GM21737 (cell line): Measurements from ENCODE around the gene MEF2B.

Experiments
- ATAC-seq: cut with Tn5 transposase; IDR thresholded peaks from one replicate; pipeline ENCODE4 v1.9.1; 2021; ENCODE audit warnings: mild to moderate bottlenecking, moderate library complexity; ENCODE audit not compliant: unreplicated experiment

The MEF2B gene

GRCh38 chr19:19170053-19170872 lies at the start of gene MEF2B:
TSS of gene MEF2B (minus strand) at chr19:19170263. CDS start at chr19:19150735, 19,528 bp downstream.
- ATAC-seq, result peak; percentile 82

- no peak for ATAC-seq
Measured at GRCh38 chr19:19218911-19219310, 48.8 kb upstream of the MEF2B start.

DNA sequence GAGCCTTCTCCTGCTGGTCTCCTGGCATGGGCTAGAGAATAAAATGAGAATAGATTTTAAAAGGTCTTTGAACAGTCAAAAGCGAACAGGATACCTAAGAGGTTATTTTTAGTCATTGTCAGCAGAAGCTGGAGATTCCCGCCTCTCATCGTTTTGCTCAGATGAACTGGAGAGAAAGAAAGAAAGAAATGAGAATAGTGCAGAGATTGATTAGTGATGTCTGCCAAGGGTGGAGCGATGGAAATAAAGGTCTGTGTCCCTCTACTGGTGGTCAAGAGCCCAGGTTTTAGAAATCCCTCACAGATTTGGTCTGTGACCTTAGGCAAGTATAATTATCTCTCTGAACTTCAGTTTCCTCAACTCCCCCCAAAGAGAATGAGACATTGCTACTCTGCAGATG lies 47.0 kb upstream of the MEF2B start:
- no peak for ATAC-seq

GRCh38 chr19:19215792-19216191 lies 45.7 kb upstream of the MEF2B start:
- no peak for ATAC-seq

DNA sequence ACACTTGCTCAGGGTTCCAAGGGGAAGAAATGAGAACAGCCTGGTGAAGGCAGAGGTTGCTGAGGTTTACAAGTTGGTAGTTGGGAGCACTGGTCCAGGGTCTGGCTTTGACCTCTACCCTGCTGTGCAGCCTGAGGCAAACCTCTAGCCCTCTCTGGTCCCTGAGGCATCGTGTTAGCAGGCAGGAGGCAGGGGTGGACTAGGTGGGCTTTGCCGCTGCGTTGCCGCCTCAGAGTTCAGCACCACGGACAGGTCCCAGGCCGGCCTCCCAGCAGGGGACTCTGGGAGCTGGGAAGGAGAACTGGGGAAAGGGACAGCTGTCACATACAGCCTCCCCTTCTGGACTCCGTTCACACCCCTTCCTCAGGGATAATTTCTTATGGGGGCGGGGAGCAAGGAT lies 44.8 kb upstream of the MEF2B start:
- no peak for ATAC-seq

DNA sequence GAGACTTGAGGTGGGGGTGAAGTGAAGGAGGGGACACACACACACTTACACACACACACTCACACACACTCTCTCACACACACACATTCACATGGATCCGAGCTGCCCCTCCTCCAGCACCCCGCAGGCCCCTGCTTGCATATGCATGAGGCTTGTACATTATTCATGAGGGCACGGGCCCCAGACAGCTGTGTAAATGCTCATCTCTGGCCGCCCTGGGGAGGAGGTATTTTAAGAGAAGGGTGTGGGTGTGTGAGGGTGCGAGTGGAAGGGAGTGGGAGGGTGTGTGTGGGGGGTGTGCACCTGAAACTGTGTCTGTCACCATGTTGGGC lies 44.1 kb upstream of the MEF2B start:
- ATAC-seq, result no peak

- no peak for ATAC-seq
Measured at GRCh38 chr19:19213426-19214158, 43.5 kb upstream of the MEF2B start.

DNA sequence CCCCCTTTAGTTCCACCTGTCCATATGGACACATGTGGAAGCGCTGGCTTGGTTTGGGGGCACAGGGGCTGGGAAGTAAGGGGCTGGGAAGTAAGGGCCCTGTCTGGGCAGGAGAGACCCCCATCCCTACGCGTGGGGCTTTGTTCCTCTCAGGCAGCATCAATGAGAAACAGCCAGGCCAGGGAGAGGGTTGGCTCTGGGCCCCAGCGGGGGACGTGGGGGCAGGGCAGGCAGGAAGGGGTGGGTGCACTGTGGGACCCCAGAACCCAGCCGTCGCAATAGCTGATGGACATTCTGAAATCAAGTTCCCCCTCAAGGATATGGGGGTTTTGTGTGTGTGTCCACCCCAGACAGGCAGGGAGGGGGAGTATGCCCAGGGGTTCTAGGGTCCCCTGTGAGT lies 42.9 kb upstream of the MEF2B start:
- no peak for ATAC-seq

DNA sequence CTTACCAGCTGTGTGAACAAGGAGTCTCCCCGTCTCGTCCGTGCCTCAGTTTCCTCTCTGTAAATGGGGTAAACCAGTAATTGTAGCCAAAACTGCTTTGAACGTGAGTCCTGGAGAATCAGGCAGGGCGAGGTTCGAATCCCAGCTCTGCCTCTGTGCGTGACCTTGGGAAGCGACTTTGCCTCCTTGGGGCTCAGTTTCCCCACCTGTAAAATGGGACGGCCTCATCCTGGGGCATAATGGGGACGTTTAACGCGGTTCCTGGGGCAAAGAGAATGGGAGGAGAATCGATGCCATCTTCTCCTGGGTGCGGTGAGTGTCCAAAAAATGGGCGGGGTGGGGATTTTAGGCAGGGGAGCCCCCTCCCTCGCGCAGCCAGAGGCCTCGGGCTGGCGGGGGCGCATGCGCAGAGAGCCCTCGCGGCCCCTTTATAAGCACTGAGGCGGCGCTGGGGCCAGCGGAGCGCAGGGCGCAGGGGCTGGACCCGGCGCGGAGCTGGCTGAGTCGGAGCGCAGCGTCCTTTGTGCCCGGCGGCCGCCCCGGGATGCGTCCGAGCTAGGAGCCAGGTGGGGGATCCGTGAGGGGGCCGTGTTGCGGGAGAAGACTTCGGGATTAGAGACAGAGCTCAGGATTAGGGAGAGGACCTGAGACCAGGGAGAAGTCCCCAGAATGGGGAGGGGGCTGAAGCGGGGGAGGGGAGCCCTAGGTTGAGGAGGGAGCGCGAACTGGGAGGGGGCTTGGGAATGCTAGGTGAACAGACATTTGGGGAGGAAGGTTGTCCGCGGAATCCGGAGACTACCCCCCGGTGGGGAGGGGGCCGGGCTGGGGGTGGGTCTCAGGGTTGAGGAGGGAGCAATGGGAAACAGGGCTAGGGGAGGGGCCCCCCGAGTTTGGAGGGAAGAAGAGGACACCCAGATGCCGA lies 41.7 kb upstream of the MEF2B start, which contains the start of gene NCAN:
TSS of gene NCAN (plus strand) at position 460 of the 922 bp plus-strand sequence. CDS start 4,996 bp downstream, outside the sequence.
- no peak for ATAC-seq

GRCh38 chr19:19209372-19209771 lies 39.3 kb upstream of the MEF2B start:
- no peak for ATAC-seq

DNA sequence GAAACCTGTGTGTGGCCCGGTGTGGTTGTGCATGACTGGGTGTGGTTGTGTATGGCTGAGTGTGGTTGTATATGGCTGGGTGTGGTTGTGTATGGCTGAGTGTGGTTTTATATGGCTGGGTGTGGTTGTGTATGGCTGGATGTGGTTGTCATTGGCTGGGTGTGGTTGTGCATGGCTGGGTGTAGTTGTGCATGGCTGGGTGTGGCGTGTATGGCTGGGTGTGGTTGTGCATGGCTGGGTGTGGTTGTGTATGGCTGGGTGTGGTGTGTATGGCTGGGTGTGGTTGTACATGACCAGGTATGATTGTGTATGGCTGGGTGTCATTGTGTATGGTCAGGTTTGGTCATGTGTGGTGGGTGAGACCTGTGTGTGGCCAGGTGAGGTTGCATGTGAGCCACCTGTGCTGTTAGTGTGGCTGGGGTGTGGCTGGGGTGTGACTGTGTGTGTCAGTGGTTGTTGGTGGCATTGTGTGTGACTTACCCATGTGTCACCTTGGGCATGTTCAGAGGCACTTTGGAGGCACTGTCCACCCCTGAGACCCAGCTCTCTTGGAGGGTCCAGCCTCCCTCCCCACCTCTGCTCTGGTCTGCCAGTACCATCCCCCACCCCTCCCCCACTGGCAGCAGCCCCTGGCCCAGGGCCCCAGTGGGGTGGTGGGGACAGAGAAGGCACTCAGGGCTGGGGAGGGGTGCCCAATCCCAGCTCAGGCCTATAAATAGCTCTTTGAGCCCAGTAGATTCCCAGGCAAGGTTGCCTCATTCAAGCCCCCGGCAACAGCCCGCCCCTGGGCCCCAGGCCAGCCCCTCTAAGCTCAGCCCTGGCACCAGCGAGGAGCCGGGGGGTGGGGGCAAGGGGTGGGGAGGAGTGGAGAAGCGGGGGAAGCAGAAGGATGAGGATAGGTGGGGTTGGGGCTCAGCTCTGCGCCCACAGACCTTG lies 37.8 kb upstream of the MEF2B start:
- ATAC-seq, result no peak

DNA sequence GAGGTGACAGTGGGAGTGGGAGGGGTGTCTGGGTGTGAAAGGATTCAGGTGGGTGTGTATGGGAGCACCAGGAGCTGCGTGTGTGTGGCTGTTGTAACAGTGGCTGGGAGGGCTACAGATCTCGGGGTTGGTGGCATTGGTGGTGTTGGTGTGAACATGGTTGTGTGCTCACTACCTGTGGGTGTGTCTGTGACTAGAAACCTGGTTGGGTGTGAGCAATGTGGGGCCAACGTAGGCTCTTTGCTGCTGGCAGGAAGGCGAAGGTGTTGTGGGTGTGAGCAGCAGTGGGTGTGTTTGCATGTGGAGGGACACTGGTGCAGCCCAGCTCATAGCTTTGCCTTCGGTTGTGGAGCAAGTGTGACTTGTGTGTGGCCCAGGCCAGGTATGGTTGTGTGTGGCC lies 36.9 kb upstream of the MEF2B start:
- no peak for ATAC-seq

DNA sequence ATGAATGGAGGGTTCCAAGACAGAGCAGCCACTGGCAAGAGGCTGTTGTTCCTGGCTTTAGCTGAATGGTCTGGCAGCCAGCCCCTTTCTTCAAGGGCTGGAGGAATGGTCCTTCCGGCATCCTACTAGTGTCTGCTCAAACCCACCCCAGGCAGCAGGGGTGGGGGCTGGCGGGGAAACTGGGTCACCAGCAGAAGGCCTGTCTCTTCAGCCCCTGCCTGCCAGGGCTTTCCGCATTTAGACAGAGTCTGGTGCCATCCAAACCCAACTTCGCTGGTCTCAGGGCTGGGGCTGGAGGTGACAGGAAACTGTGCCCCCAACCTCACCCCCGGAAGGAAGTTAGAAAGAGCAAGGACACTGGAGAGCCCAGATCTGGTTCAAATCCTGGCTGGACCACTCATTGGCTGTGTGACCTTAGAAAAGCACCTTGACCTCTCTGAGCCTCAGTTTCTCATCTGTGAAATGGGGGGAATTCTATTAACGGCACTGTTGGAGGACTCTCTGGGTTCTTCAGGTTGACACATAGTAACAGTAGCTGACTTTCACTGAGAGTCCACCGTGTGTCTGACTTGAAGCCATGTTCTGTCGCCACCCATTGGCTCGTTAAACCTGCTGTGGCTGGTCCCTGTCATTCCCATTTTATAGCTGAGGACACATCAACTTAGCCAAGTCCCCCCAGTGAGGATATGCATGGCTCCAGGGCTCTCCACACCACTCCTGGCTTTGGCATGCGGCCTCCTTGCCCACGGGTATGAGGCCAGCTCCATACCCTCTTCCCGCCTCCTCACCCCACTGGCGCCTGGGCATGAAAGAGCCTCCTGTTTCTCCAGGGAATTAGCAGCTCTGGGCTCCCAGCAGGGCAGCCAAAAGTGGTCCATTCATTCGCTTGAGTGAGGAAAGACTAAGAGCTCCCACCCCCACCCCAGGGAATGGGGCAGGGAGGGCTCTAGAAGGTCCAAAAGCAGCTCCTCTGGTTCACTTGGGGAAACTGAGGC lies 35.6 kb upstream of the MEF2B start:
- no peak for ATAC-seq

GRCh38 chr19:19204181-19204580 lies 34.1 kb upstream of the MEF2B start:
- no peak for ATAC-seq

DNA sequence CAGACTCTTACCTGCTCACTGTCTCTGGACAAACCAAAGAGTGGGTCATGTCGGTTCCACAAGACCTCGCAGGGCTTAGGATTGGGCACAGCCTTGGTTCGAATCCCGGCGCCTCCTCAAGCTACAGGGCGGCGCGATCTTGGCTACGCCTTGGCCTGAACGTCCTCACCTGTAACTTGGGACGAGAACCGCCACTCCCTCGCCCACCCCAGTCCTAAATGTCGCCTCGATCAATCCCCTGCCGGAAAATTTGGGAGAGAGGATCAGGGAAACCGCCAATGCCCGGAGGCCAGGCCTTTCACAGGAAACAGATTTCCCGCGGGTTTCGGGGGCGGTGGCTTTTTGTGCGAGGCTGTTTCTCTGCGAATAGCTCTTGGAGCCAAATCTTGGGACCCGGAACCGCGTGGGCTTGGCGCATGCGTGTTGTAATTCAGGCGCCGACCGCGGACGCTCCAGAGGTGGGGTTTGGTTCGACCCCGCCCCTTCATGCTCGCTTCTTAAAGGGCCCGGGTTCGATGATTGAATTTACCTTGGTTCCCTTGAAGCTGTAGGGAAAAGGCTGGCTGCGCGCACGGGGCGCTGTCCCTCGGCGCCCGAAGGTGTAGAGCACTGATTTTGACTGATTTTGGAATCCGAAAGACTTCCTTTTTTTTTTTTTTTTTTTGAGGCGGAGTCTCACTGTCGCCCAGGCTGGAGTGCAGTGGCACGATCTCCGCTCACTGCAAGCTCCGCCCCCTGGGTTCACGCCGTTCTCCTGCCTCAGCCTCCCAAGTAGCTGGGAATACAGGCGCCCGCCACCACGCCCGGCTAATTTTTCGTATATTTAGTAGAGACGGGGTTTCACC lies 33.2 kb upstream of the MEF2B start, which contains the start of gene NR2C2AP:
TSS of gene NR2C2AP (minus strand) at position 403 of the 845 bp plus-strand sequence. CDS start at position 49, 354 bp downstream.
- peak; percentile 57 for ATAC-seq

GRCh38 chr19:19202707-19203011 lies 32.6 kb upstream of the MEF2B start:
- peak; percentile 10 for ATAC-seq

- ATAC-seq, result no peak
Measured at GRCh38 chr19:19201697-19202630, 31.9 kb upstream of the MEF2B start.
